Fibroblast of lung (primary cell): ENCODE measurements around the gene WEE1.

ENCODE experiments used
- EZH2 ChIP-seq: IDR thresholded peaks from 2 replicates; pipeline ENCODE4 v1.5.1; 2012; ENCODE audit warnings: low read length, control low read depth, mild to moderate bottlenecking; ENCODE audit errors: missing control alignments
- TF ChIP-seq, protein P1 (sequence below), 2 donors: IDR thresholded peaks in 1 of 2; conservative IDR thresholded peaks in 1 of 2; 1 replicate in 1 of 2; 2 replicates in 1 of 2; pipeline ENCODE4 v1.5.1; 2011 to 2012; ENCODE audit warnings: low read length in 2 of 2, control low read depth in 1 of 2, inconsistent platforms in 1 of 2, low read depth in 1 of 2, mild to moderate bottlenecking in 1 of 2

DNA sequence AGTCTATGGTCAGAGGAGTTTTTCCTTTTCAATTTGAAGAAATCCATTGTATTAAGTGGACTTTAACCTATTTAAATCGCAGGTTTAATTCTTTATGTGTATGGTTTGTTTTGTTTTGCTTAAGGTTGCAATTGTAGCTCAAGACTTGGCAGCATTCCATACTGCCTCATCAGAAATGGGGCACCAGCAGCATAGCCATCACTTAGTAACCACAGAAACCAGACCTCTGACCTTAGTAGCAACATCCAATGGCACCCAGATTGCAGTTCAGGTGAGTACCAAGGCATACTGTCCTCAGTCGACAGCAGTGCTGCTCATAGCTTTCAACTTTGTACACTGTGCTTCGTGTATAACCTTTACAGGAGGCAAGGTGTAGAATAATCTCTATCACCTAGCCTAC lies 48.4 kb upstream of the WEE1 start:
- TF ChIP-seq, protein P1, sequence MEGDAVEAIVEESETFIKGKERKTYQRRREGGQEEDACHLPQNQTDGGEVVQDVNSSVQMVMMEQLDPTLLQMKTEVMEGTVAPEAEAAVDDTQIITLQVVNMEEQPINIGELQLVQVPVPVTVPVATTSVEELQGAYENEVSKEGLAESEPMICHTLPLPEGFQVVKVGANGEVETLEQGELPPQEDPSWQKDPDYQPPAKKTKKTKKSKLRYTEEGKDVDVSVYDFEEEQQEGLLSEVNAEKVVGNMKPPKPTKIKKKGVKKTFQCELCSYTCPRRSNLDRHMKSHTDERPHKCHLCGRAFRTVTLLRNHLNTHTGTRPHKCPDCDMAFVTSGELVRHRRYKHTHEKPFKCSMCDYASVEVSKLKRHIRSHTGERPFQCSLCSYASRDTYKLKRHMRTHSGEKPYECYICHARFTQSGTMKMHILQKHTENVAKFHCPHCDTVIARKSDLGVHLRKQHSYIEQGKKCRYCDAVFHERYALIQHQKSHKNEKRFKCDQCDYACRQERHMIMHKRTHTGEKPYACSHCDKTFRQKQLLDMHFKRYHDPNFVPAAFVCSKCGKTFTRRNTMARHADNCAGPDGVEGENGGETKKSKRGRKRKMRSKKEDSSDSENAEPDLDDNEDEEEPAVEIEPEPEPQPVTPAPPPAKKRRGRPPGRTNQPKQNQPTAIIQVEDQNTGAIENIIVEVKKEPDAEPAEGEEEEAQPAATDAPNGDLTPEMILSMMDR (conservative IDR thresholded peaks at IDR 0.05 in 1 of 2, IDR thresholded peaks at IDR 0.05 in 1 of 2; ENCODE audit: low read depth in 1 of 2, low read length in 2 of 2), result no peak
- TF ChIP-seq EZH2, result no peak
